ENCODE data around the gene SFMBT1. TPM values are rescaled to one million over a fixed set of nuclear protein-coding genes. Genes with fewer than 3 reads are reported as not detected.

Gene SFMBT1
- total RNA-seq, 4 donors from 2014 or later = 16.1 to 45.4 (median 23.0) TPM

- no peaks in the 10 kb centered on the region for H3K9me3 ChIP-seq
- no peak overlapping the region for H3K4me3 ChIP-seq
- TF ChIP-seq POLR2A (IDR thresholded peaks at IDR 0.05) (no peak), CTCF (IDR thresholded peaks at IDR 0.05) (no peak)
- no peaks in the 10 kb centered on the region for H3K4me1 ChIP-seq
- no peak for DNase-seq
- no peak overlapping the region for H3K27ac ChIP-seq
- H3K27me3 ChIP-seq = no peaks in the 10 kb centered on the region
- H3K36me3 ChIP-seq = no peaks in the 10 kb centered on the region
Observed at GRCh38 chr3:52857864-52858263, 188.0 kb downstream of the SFMBT1 start.

- DNase-seq = no peak
- Histone ChIP-seq H3K27ac (no peak overlapping the region), H3K36me3 (peaks cover 0 to 2% (median 0%) of the 10 kb centered on the region in 3 donors), H3K4me3 (no peak overlapping the region), H3K9me3 (no peaks in the 10 kb centered on the region), H3K27me3 (no peaks in the 10 kb centered on the region), H3K4me1 (no peaks in the 10 kb centered on the region)
- TF ChIP-seq POLR2A (IDR thresholded peaks at IDR 0.05) (no peak), CTCF (IDR thresholded peaks at IDR 0.05) (no peak)
Observed at GRCh38 chr3:52857133-52857532, 188.7 kb downstream of the SFMBT1 start.

- H3K4me1 ChIP-seq = no peaks in the 10 kb centered on the region
- H3K27me3 ChIP-seq = no peaks in the 10 kb centered on the region
- H3K36me3 ChIP-seq = peaks cover 0 to 7% (median 0%) of the 10 kb centered on the region in 3 donors
- H3K27ac ChIP-seq = no peak overlapping the region
- H3K9me3 ChIP-seq = no peaks in the 10 kb centered on the region
- DNase-seq = no peak
- no peak overlapping the region for H3K4me3 ChIP-seq
- TF ChIP-seq POLR2A (IDR thresholded peaks at IDR 0.05) = no peak
Observed at GRCh38 chr3:52856666-52857065, 189.2 kb downstream of the SFMBT1 start.

GRCh38 chr3:52854013-52854412, 191.9 kb downstream of the SFMBT1 start:
- H3K4me3 ChIP-seq = no peak overlapping the region
- H3K9me3 ChIP-seq = no peaks in the 10 kb centered on the region
- peaks cover 0 to 16% (median 0%) of the 10 kb centered on the region in 3 donors for H3K36me3 ChIP-seq
- no peak overlapping the region for H3K27ac ChIP-seq
- TF ChIP-seq CTCF (IDR thresholded peaks at IDR 0.05) (no peak), POLR2A (IDR thresholded peaks at IDR 0.05) (no peak)
- H3K27me3 ChIP-seq = no peaks in the 10 kb centered on the region
- no peaks in the 10 kb centered on the region for H3K4me1 ChIP-seq
- DNase-seq = no peak

Other genes starting within 250 kb of the SFMBT1 start
- 10 to 100 TPM in 1 of 4 donors, 1 to 10 TPM in 3; 1.1 to 19.8 (median 1.9) TPM for gene ITIH4, start 215.4 kb downstream of the SFMBT1 start, total RNA-seq
- 10 to 100 TPM in 2 of 4 donors, 1 to 10 TPM in 2; 2.3 to 28.9 (median 11.9) TPM for gene MUSTN1, start 211.1 kb downstream of the SFMBT1 start, total RNA-seq
- 10 to 100 TPM; 16.1 to 91.6 (median 17.0) TPM for gene STIMATE, start 148.5 kb downstream of the SFMBT1 start, total RNA-seq
- 10 to 100 TPM in 3 of 4 donors, 1 to 10 TPM in 1; 9.0 to 19.8 (median 10.8) TPM for gene RFT1, start 84.4 kb upstream of the SFMBT1 start, total RNA-seq
- gene PRKCD, start 115.1 kb upstream of the SFMBT1 start, total RNA-seq = 10 to 100 TPM; 36.3 to 73.1 (median 70.6) TPM
- gene TKT, start 209.9 kb upstream of the SFMBT1 start, total RNA-seq = 100 to 1,000 TPM; 130 to 171 (median 145) TPM

Measured in Peyer's patch (tissue), 4 donors.